ENCODE results near the gene STRAP. TPM values are rescaled to one million over a fixed set of nuclear protein-coding genes. Genes with fewer than 3 reads are reported as not detected.

The STRAP gene
- total and polyA plus RNA-seq, 2 donors (not counting 3 experiments of a cell fraction or from before 2014, with no cell fraction given) = 76.9 to 138 TPM

GRCh38 chr12:15868186-15868585 is 14.0 kb upstream of the STRAP start:
- H3K4me2 ChIP-seq (ENCODE audit: insufficient read depth, low read length) = no peak overlapping the region
- H3K9me3 ChIP-seq (replicated peaks; ENCODE audit: control insufficient read depth, insufficient read depth, low read length) = no peaks in the 10 kb centered on the region
- ChIA-PET POLR2A (no interaction called here), CTCF (no interaction called here)
- no peak for FAIRE-seq
- H3K4me3 ChIP-seq (replicated peaks in 1 of 3; ENCODE audit: insufficient read depth in 1 of 3, low read depth in 1 of 3, low read length in 3 of 3) = no peak overlapping the region
- no peaks in the 10 kb centered on the region for H4K20me1 ChIP-seq (replicated peaks; ENCODE audit: control insufficient read depth, extremely low read depth, insufficient read depth, low read length)
- H3K9me1 ChIP-seq (replicated peaks; ENCODE audit: control insufficient read depth, extremely low read depth, insufficient read depth, low read length) = no peaks in the 10 kb centered on the region
- H3K27me3 ChIP-seq (ENCODE audit: control insufficient read depth in 2 of 2, insufficient read depth in 2 of 2, low read length in 2 of 2) = peaks cover 2% of the 10 kb centered on the region in 2 experiments
- DNase-seq (ENCODE audit: low read depth, low spot score) = no peak
- H3K79me2 ChIP-seq (ENCODE audit: control insufficient read depth, insufficient read depth, low read length) = no peaks in the 10 kb centered on the region
- no peak overlapping the region for H3K9ac ChIP-seq (replicated peaks; ENCODE audit: extremely low read depth, insufficient read depth, low read length)
- intact Hi-C loops (cut with micrococcal nuclease) (no loop called here), dilution Hi-C loops (cut with MboI; ENCODE audit: extremely low pct_ligation_motif_present, low sequenced_read_pairs) (no loop called here)
- no peaks in the 10 kb centered on the region for H3K36me3 ChIP-seq (ENCODE audit: control insufficient read depth in 2 of 2, extremely low read depth in 1 of 2, insufficient read depth in 2 of 2, low read length in 2 of 2)
- no peak overlapping the region for H2AFZ ChIP-seq (ENCODE audit: low read depth, low read length)
- BruUV-seq (replicated peaks) = no TSS peak
- no peak for TF ChIP-seq POLR2A (IDR thresholded peaks at IDR 0.05; ENCODE audit: low read depth, low read length)
- TF ChIP-seq POLR2AphosphoS5 (IDR thresholded peaks at IDR 0.05; ENCODE audit: insufficient read depth, low read depth, low read length) = no peak
- no peak for TF ChIP-seq CTCF (IDR thresholded peaks at IDR 0.05; ENCODE audit: extremely low read depth in 1 of 2, insufficient read depth in 1 of 2, low read depth in 1 of 2, low read length in 2 of 2)
- no peak for TF ChIP-seq JUN (IDR thresholded peaks at IDR 0.05; ENCODE audit: borderline replicate concordance, insufficient read depth, insufficient read length, low read depth)
- TF ChIP-seq FOS (IDR thresholded peaks at IDR 0.05; ENCODE audit: borderline replicate concordance, insufficient read depth, low read length) = no peak
- TF ChIP-seq EZH2 (IDR thresholded peaks at IDR 0.05; ENCODE audit: borderline replicate concordance, low read depth, low read length, severe bottlenecking) = no peak
- TF ChIP-seq GATA2 (IDR thresholded peaks at IDR 0.05; ENCODE audit: insufficient read depth, insufficient read length, low read depth, low read length) = no peak
- no peak for TF ChIP-seq MYC (IDR thresholded peaks at IDR 0.05; ENCODE audit: low read depth, low read length)
- TF ChIP-seq MAX (IDR thresholded peaks at IDR 0.05; ENCODE audit: insufficient read depth, insufficient read length) = no peak
- H3K27ac ChIP-seq (ENCODE audit: insufficient read depth, low read depth, low read length) = no peak overlapping the region
- H3K4me1 ChIP-seq (ENCODE audit: control insufficient read depth, extremely low read depth, insufficient read depth, low read length) = no peaks in the 10 kb centered on the region

All from endothelial cell of umbilical vein (primary cell).